Iris pigment epithelial cell (primary cell): Measurements from ENCODE around the gene FCGR2B.
"Not testable (repeated sequence)": the region's sequence is repeated elsewhere in the genome, so short reads cannot be mapped to it uniquely, and the experiment has no call there.

Experiments
- DNase-seq: peaks from one replicate; pipeline ENCODE4 v3.0.0-alpha.2; 2011; ENCODE audit warnings: low read depth

Gene FCGR2B

GRCh38 chr1:161647507-161648360 is 15.2 kb upstream of the FCGR2B start:
- DNase-seq: peak; percentile 50

- not testable (repeated sequence) for DNase-seq
Observed at GRCh38 chr1:161653541-161653940, 9.4 kb upstream of the FCGR2B start.

GRCh38 chr1:161653971-161654370 is 9.0 kb upstream of the FCGR2B start:
- not testable (repeated sequence) for DNase-seq

- DNase-seq: not testable (repeated sequence)
Observed at GRCh38 chr1:161658524-161658923, 4.4 kb upstream of the FCGR2B start.

GRCh38 chr1:161661660-161662311 is 1.2 kb upstream of the FCGR2B start:
- DNase-seq: not testable (repeated sequence)

- DNase-seq: not testable (repeated sequence)
Observed at GRCh38 chr1:161663569-161663968, 626 bp downstream of the FCGR2B start.

GRCh38 chr1:161664689-161665088 is 1.7 kb downstream of the FCGR2B start:
- DNase-seq: not testable (repeated sequence)

GRCh38 chr1:161671045-161672020 is 8.4 kb downstream of the FCGR2B start:
- peak; percentile 28 for DNase-seq

GRCh38 chr1:161673437-161673836 is 10.5 kb downstream of the FCGR2B start:
- DNase-seq: peak; percentile 34

GRCh38 chr1:161674447-161674846 is 11.5 kb downstream of the FCGR2B start:
- not testable (repeated sequence) for DNase-seq

- DNase-seq: not testable (repeated sequence)
Observed at GRCh38 chr1:161674908-161675307, 12.0 kb downstream of the FCGR2B start.

GRCh38 chr1:161676441-161676840 is 13.5 kb downstream of the FCGR2B start:
- DNase-seq: no peak

- no peak for DNase-seq
Observed at GRCh38 chr1:161676958-161677689, 14.2 kb downstream of the FCGR2B start.

- no peak for DNase-seq
Observed at GRCh38 chr1:161678500-161678899, 15.6 kb downstream of the FCGR2B start.

GRCh38 chr1:161681879-161682278 is 18.9 kb downstream of the FCGR2B start:
- no peak for DNase-seq

- DNase-seq: no peak
Observed at GRCh38 chr1:161688946-161689345, 26.0 kb downstream of the FCGR2B start.

GRCh38 chr1:161691846-161692245 is 28.9 kb downstream of the FCGR2B start:
- no peak for DNase-seq

- DNase-seq: not testable (repeated sequence)
Observed at GRCh38 chr1:161693020-161693712, 30.2 kb downstream of the FCGR2B start.

- DNase-seq: not testable (repeated sequence)
Observed at GRCh38 chr1:161698302-161698701, 35.4 kb downstream of the FCGR2B start.

- DNase-seq: peak; percentile 20
Observed at GRCh38 chr1:161702250-161702649, 39.3 kb downstream of the FCGR2B start.

GRCh38 chr1:161705537-161705936 is 42.6 kb downstream of the FCGR2B start:
- DNase-seq: no peak
